B cell (primary cell): ENCODE measurements around the gene GRID2. TPM values are rescaled to one million over a fixed set of nuclear protein-coding genes. Genes with fewer than 3 reads are reported as not detected.

ENCODE experiments used
- ATAC-seq: fragments of 200-7000 bp; cut with Tn5 transposase; one replicate; pipeline ENCODE4 v1.10.0; 2021; ENCODE audit warnings: low read depth, mild to moderate bottlenecking, moderate number of reproducible peaks, moderate library complexity
- CTCF ChIA-PET: fragments of 350-600 bp; sonication (Branson Sonifier 250); formaldehyde crosslinking; loops from one replicate; lab custom pipeline; 2021; ENCODE audit warnings: antibody characterized with exemption, inconsistent platforms; lab: Charles Lee
- POLR2A ChIA-PET: fragments of 350-600 bp; sonication (Branson Sonifier 250); formaldehyde crosslinking; loops from one replicate; lab custom pipeline; 2021; ENCODE audit warnings: antibody characterized with exemption; lab: Charles Lee
- DNase-seq: peaks from one replicate; pipeline ENCODE4 v3.0.0; 2013
- H2AFZ ChIP-seq: 2 replicates; pipeline ENCODE4 v1.6.1; 2012; ENCODE audit warnings: mild to moderate bottlenecking, low read depth, low read length; ENCODE audit not compliant: insufficient read depth, poor library complexity, severe bottlenecking
- H3K27ac ChIP-seq, 2 donors: 1 replicate in 1 of 2; 2 replicates in 1 of 2; pipeline ENCODE4 v1.5.1; 2012 to 2013; ENCODE audit warnings: low read length in 2 of 2, mild to moderate bottlenecking in 2 of 2, moderate library complexity in 1 of 2
- H3K27me3 ChIP-seq, 4 experiments: fragments of 200-600 bp in 1 of 4; sonication (generic) in 1 of 4; replicated peaks in 1 of 4; 1 replicate in 2 of 4; 2 replicates in 2 of 4; pipeline versions ENCODE4 v1.6.1 to v1.7.0; 2013 to 2016; ENCODE audit warnings: low read length in 3 of 4, mild to moderate bottlenecking in 2 of 4, mixed read lengths in 1 of 4, moderate library complexity in 1 of 4; ENCODE audit not compliant: insufficient read depth in 4 of 4, control insufficient read depth in 3 of 4; ENCODE audit errors: control extremely low read depth in 1 of 4
- H3K36me3 ChIP-seq, 2 experiments: replicated peaks in 1 of 2; 1 replicate in 1 of 2; 2 replicates in 1 of 2; pipeline versions ENCODE4 v1.6.1 to v1.7.1; 2013; ENCODE audit warnings: low read length in 1 of 2; ENCODE audit not compliant: insufficient read depth in 2 of 2, control insufficient read depth in 1 of 2; ENCODE audit errors: control extremely low read depth in 1 of 2, extremely low read depth in 1 of 2
- H3K4me1 ChIP-seq, 2 donors: fragments of 200-600 bp in 1 of 2; sonication (generic) in 1 of 2; 1 replicate in 1 of 2; 2 replicates in 1 of 2; pipeline versions ENCODE4 v1.5.1 to v1.6.1; 2013 to 2017; ENCODE audit warnings: low read length in 2 of 2; ENCODE audit not compliant: control insufficient read depth in 2 of 2, insufficient read depth in 2 of 2
- H3K4me2 ChIP-seq: replicated peaks from 2 replicates; pipeline ENCODE3; 2012; ENCODE audit warnings: mild to moderate bottlenecking, low read depth, low read length; ENCODE audit not compliant: poor library complexity, severe bottlenecking
- H3K4me3 ChIP-seq, 5 experiments: fragments of 200-600 bp in 1 of 5; sonication (generic) in 1 of 5; 1 replicate in 3 of 5; 2 replicates in 2 of 5; pipeline versions ENCODE4 v1.5.1 to v1.7.0; 2011 to 2016; ENCODE audit warnings: low read length in 4 of 5, mild to moderate bottlenecking in 4 of 5, low read depth in 2 of 5, control low read depth in 1 of 5, moderate library complexity in 1 of 5; ENCODE audit not compliant: insufficient read depth in 1 of 5; ENCODE audit errors: control extremely low read depth in 1 of 5, extremely low read depth in 1 of 5
- H3K79me2 ChIP-seq: fragments of 200-600 bp; sonication (generic); one replicate; pipeline ENCODE4 v1.6.0; 2016; ENCODE audit warnings: low read length; ENCODE audit not compliant: control insufficient read depth, insufficient read depth
- H3K9ac ChIP-seq: fragments of 200-600 bp; sonication (generic); 2 replicates; pipeline ENCODE4 v1.6.1; 2017; ENCODE audit warnings: mild to moderate bottlenecking, low read length, moderate library complexity
- H3K9me3 ChIP-seq, 3 donors: one replicate each; pipeline versions ENCODE4 v1.6.1 to v1.7.1; 2013; ENCODE audit warnings: low read length in 2 of 3; ENCODE audit not compliant: control insufficient read depth in 2 of 3, insufficient read depth in 1 of 3; ENCODE audit errors: control extremely low read depth in 1 of 3
- H4K20me1 ChIP-seq: 2 replicates; pipeline ENCODE4 v1.6.0; 2012; ENCODE audit warnings: mild to moderate bottlenecking, low read length; ENCODE audit not compliant: insufficient read depth, control insufficient read depth, poor library complexity, severe bottlenecking
- H3K27ac Mint-ChIP-seq: one replicate; pipeline ENCODE4 v1.8.0; 2021; ENCODE audit warnings: mixed read lengths
- H3K27me3 Mint-ChIP-seq: one replicate; pipeline ENCODE4 v1.8.0; 2021; ENCODE audit warnings: mixed read lengths
- H3K4me1 Mint-ChIP-seq: one replicate; pipeline ENCODE4 v1.8.0; 2021; ENCODE audit warnings: mixed read lengths
- H3K4me3 Mint-ChIP-seq: one replicate; pipeline ENCODE4 v1.8.0; 2021; ENCODE audit warnings: mixed read lengths
- H3K9me3 Mint-ChIP-seq: one replicate; pipeline ENCODE4 v1.8.0; 2022; ENCODE audit warnings: mixed read lengths; ENCODE audit not compliant: insufficient read depth
- EZH2 ChIP-seq: IDR thresholded peaks from 2 replicates; pipeline ENCODE4 v1.6.1; 2012; ENCODE audit warnings: borderline replicate concordance, low read depth, mild to moderate bottlenecking, moderate library complexity, low read length; ENCODE audit not compliant: insufficient read depth, poor library complexity, severe bottlenecking
- WGBS: methylation state at CpG from one replicate; pipeline ENCODE4 v1.1.5; 2013; ENCODE audit warnings: missing lambda C conversion rate; ENCODE audit not compliant: insufficient coverage; 5-methylcytosine and 5-hydroxymethylcytosine counted together
- intact Hi-C: fragments of 100-400 bp; cut with micrococcal nuclease; formaldehyde crosslinking; loops from one replicate; pipeline ENCODE4 v1.10.0; 2022
- polyA plus RNA-seq: library from polyadenylated mRNA; depleted of rRNA; stranded (reverse); fragments of >200 nt; gene quantifications from 2 replicates; pipeline ENCODE4 v1.2.3, GENCODE V29; 2012
- total RNA-seq, 2 donors: library from RNA; stranded (reverse); fragments of 120-200 nt in 1 of 2; gene quantifications; 1 replicate in 1 of 2; 2 replicates in 1 of 2; pipeline versions ENCODE4 v1.2.3 to v1.2.4, GENCODE V29; 2013 to 2022
- TF ChIP-seq, protein P1 (sequence below): fragments of 200-600 bp; IDR thresholded peaks from one replicate; pipeline ENCODE4 v1.8.0; 2022; ENCODE audit warnings: antibody characterized with exemption, mild to moderate bottlenecking

The GRID2 gene
- total and polyA plus RNA-seq, 2 donors (not counting 1 experiment from before 2014, with no cell fraction given) = not detected

DNA sequence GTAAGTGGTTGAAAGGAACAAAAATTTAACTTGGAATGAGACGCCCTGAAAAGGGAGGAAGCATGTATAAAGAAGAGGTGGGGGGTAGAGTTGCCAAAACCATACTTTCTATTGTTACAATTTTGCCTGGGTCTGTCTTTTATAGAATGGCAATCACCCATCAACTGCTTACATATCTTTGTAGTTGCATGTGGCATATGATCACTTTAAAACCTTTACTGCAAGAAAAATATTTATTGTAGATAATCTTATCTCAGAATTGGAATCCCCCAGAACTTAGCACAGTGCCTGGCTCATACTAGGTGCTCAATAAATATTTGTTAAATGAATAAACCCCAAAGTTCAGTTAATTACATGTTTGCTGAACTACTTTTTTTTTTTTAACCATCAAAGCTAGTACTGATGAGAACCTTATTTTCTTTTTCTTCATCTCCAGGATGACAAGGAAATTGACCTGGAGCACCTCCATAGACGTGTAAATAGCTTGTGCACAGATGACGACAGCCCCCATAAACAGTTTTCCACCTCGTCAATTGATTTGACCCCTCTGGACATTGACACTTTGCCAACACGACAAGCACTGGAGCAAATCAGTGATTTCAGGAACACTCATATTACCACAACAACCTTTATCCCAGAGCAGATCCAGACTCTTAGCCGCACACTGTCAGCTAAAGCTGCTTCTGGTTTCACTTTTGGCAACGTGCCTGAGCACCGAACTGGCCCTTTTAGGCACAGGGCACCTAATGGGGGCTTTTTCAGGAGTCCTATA lies 1468.1 kb downstream of the GRID2 start:
- Histone ChIP-seq H3K36me3 (no peaks in the 10 kb centered on the region), H2AFZ (no peak overlapping the region), H3K4me3 (no peak overlapping the region), H3K79me2 (no peaks in the 10 kb centered on the region), H3K4me2 (no peak overlapping the region), H3K27ac (no peak overlapping the region), H3K4me1 (no peaks in the 10 kb centered on the region), H3K27me3 (no peaks in the 10 kb centered on the region), H3K9me3 (no peaks in the 10 kb centered on the region), H3K9ac (no peak overlapping the region), H4K20me1 (no peaks in the 10 kb centered on the region)
- no peaks in the 10 kb centered on the region for H3K27me3 Mint-ChIP-seq
- DNase-seq (no peak), ATAC-seq (no peak)
- H3K27ac Mint-ChIP-seq = no peak overlapping the region
- WGBS = 74% methylated on average over 7 of the region's 8 CpGs
- H3K9me3 Mint-ChIP-seq = no peaks in the 10 kb centered on the region
- CTCF ChIA-PET = no interaction called here
- intact Hi-C loops = no loop called here
- H3K4me3 Mint-ChIP-seq = no peak overlapping the region
- no peaks in the 10 kb centered on the region for H3K4me1 Mint-ChIP-seq
- POLR2A ChIA-PET = no interaction called here
- TF ChIP-seq, protein P1, sequence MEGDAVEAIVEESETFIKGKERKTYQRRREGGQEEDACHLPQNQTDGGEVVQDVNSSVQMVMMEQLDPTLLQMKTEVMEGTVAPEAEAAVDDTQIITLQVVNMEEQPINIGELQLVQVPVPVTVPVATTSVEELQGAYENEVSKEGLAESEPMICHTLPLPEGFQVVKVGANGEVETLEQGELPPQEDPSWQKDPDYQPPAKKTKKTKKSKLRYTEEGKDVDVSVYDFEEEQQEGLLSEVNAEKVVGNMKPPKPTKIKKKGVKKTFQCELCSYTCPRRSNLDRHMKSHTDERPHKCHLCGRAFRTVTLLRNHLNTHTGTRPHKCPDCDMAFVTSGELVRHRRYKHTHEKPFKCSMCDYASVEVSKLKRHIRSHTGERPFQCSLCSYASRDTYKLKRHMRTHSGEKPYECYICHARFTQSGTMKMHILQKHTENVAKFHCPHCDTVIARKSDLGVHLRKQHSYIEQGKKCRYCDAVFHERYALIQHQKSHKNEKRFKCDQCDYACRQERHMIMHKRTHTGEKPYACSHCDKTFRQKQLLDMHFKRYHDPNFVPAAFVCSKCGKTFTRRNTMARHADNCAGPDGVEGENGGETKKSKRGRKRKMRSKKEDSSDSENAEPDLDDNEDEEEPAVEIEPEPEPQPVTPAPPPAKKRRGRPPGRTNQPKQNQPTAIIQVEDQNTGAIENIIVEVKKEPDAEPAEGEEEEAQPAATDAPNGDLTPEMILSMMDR = no peak
- TF ChIP-seq EZH2 = no peak

GRCh38 chr4:93772858-93773257 lies 1469.1 kb downstream of the GRID2 start:
- Mint-ChIP-seq H3K27ac (no peak overlapping the region), H3K4me1 (no peaks in the 10 kb centered on the region), H3K27me3 (no peaks in the 10 kb centered on the region), H3K4me3 (no peak overlapping the region), H3K9me3 (no peaks in the 10 kb centered on the region)
- no peak overlapping the region for H3K9ac ChIP-seq
- H3K36me3 ChIP-seq = no peaks in the 10 kb centered on the region
- H3K27ac ChIP-seq = no peak overlapping the region
- no peak overlapping the region for H2AFZ ChIP-seq
- H3K4me2 ChIP-seq = no peak overlapping the region
- no peaks in the 10 kb centered on the region for H3K4me1 ChIP-seq
- no peak for DNase-seq
- TF ChIP-seq, protein P1 = no peak
- no peak for TF ChIP-seq EZH2
- intact Hi-C loops = no loop called here
- ATAC-seq = no peak
- POLR2A ChIA-PET = no interaction called here
- no peaks in the 10 kb centered on the region for H3K9me3 ChIP-seq
- H4K20me1 ChIP-seq = no peaks in the 10 kb centered on the region
- H3K79me2 ChIP-seq = no peaks in the 10 kb centered on the region
- H3K4me3 ChIP-seq = no peak overlapping the region
- CTCF ChIA-PET = no interaction called here
- H3K27me3 ChIP-seq = no peaks in the 10 kb centered on the region
